C1 segment of cervical spinal cord (tissue), 14 donors: Measurements from ENCODE around the gene AHCYL2.
A peak's percentile ranks its signal among the peaks of the same experiment; 100 is the strongest.
"Not testable (repeated sequence)": the region's sequence is repeated elsewhere in the genome, so short reads cannot be mapped to it uniquely, and the experiment has no call there.

Experiments used
- DNase-seq, 14 donors: peaks; one replicate each; lab custom pipeline; 2025; lab: John Stamatoyannopoulos, UW

Gene AHCYL2

DNA sequence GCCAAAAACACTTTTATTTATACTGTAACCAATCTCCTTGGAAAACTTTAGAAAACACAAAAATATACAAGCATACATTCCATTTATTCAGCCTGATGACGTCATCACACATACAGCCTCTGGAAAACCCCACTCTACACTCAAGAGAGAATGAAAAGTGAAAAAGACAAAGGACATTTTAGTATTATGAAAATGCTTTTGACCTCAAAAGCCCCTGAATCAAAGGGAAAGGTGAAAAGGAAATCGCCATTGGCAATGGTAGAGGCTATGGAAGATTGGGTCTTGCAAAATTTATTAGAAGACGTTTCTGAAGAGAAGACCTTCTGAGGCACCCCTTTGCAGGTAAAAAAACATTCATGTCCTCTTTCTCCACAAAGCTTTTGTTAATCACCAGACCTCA is 126.5 kb downstream of the AHCYL2 start:
- no peak for DNase-seq

DNA sequence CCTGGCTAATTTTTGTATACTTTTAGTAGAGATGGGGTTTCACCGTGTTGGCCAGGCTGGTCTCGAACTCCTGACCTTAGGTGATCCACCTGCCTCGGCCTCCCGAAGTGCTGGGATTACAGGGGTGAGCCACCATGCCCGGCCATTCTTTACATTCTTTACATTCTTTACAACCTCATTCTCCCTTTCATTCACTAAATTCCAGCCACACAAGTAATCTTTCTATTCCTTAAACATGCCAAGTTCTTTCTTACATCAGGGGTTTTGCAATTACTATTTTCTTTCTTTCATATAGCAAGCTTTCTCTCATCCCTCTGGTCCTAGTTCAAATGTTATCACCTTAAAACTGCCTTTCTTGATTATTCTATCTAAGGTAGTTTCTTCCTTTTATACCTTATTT is 128.3 kb downstream of the AHCYL2 start:
- not testable (repeated sequence) for DNase-seq

DNA sequence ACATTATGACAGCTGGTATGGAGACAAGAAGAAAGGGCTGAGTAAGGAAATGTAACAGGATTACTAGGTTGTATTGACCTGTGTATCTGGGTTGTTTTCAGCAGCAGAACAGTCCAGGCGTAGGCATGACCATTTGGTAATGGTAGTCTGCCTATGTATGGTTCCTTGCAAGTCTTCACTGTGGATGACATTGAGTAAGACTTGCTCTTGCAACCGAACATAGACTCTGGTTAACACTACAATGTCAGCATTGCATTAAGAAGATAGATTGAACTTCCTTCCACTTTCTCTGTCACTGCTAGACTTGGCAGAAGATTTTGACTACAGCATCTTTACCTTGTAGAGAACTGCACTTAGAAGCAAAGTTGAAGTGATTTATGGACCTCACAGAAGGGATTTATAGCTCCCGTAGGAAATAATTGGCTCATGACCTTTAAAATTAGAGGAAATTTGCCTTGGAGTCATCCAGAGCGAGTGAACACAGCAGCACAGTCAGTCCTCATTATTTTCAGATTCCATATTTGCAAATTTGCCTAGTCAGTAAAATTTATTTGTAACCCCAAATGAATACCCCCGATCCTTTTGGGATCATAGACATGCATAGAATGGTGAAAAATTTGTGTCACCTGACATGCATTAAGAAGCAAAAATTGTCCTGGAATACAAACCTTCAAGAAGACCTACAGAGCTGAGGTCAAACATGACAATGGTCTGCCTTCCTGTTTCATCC is 129.8 kb downstream of the AHCYL2 start:
- DNase-seq = no peak

DNA sequence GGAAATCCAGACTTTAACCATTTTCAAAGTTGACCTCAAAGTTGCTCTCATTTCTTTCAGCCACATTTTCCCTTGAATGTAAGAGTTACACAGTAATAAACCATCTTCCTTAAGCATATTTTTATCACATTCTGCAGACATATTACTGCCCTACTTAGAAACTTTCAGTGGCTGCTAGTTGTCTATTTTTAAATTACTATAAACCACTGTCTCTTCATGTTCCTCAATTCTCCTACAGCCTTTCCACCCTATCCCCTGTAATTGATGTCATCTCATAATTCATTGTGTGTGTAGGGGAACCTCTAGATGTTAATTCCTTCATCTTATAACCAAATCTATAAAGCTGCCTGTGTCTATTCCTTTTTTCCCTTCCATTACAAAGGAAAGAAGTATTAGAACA is 131.3 kb downstream of the AHCYL2 start:
- DNase-seq = no peak

DNA sequence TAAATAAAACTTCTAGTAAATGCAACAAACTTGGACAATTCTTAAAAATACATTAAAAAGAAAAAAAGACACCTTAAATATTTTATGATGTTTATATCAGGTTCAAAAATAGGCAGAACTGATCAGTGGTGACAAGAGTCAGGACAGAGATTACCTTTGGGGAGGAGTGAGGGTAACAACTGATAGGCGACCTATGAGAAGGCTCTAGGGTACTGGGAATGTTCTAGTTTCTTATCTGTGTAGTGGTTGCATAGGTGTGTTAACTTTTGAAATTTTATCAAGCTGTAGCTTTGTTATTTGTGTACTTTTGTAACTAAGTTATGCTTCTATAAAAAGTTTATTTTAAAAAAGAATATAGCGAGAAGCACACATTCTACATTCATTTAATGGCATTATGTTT is 134.3 kb downstream of the AHCYL2 start:
- no peak for DNase-seq

DNA sequence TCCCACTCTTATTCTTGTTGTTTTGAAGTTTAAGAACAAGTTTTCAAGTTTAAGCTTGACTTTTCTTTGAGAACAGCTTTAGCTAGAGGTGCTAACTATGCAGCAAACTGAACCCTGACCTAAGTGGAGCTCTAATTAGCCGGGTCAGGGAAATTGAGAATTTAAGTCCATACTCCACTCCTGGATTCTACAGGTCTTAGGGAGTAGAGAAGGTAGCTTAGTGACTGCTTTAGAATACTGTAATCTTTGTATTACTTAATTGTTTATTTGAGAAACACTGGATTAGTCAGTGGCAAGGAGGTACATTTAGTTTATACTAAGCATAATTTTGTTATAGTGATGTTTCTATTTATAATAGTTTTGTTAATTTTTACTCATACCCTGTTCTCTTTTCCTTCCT is 134.8 kb downstream of the AHCYL2 start:
- DNase-seq = no peak

DNA sequence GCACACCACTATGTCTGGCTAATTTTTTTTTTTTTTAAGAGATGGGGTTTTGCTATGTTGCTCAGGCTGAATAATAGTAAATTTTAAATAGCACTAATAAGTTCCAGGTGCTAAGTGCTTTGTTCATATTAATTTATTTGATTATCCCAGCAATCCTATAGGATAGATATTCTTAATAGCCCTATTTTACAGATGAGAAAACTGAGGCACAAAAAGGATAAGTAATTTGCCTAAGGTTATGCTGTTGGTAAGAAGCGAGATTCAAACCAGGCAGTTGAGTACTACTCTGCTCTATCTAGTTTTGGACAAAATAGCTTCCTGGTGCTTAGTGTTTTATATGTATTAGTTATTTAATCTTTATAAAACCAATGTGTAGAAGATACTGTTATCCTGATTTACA is 136.9 kb downstream of the AHCYL2 start:
- no peak for DNase-seq

DNA sequence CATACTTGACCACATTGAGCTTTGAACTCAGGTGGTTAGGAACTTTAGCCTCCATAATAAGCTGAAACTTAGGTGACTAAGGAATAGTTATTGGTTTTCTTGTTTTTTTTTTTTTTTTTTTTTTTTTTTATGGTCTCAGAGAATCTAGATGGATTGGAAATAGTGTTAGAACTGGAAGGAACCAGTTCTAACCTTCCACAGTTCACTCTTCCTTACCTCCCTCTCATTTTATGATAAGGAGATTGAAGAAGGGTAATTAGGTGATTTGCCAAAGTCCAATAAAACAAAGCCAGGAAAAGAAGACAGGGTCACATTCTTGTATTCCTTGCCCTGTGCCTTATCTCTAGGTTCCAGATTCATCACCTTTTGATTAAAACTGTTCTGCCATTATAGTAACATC is 137.7 kb downstream of the AHCYL2 start:
- no peak for DNase-seq

DNA sequence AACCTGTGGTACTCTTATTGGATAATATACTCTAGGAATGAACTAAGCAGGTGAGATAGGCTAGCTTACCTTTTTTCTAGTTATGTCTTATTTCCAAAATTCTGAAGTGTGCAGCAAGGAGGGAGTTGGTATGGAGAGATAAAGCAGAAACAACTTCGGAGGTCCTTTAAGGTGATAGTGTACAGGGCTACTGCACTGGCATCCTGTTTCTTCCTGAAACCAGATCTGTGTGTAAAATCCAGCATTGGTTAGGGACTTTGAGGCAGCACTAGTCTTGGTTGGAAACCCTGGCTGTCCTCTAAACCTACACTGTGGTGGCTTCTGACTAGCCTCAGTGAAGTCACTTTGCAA is 142.5 kb downstream of the AHCYL2 start:
- no peak for DNase-seq

DNA sequence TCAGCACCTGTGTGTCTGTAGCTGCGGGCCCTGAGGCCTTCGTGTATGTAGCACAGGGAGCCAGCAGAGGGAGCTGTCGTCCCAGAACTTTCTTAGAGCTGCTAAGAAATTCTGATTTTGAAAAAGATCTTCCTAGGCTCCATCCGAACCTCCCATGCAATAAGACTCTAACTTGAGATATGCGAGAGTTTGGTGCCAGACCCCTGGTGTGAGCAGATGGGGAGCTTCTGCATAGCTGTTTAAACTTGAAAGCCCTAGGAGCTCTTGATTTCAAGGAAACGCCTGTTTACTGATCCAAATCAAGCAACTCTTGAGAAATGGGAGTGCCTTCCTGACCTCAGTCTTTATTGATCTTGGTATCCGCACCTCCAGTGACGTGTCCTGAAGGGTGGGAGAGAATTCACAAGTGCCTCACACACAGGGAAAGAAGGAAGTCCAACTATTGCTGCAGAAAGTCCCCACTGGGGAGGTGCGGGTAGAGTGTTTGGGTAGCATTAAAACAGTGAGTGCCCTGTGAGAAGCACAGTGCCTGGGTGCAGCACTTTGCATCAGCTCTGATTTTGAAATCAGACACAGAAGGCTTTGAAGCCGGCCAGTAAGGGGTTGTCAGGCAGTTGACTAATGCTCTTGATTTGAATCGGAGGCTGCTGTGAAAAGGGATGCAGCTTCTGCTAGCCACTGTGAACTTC is 143.0 kb downstream of the AHCYL2 start:
- peak in 13 of 14 donors; percentile 16 to 69 (median 47) for DNase-seq

DNA sequence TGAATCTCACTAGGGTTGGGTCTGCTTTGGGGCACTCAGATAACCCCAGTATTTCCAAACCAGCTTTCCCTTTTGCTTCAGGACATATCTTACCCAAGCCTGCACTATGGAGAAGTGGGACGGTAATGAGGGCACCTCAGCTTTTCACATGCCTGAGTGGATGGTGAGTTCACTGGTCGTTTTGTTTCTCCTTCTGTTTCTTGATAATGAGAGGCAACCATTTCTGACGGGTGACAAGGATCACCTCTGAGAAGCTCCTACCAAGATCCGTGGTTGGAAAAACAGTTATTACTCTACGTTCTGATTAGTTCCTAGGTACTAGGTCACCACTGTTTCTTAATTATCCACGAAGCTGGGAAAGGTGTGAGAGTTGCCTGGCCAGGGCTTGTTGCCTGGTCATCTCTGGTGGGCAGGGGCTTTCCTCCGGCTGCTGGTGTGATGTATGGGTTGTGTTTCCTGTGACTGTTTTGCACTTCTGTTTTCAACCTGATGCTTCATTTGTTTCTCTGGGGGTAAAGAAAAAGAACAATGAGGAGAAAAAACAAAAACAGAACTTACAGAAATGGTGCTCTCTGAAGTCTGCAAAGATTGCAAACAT is 143.7 kb downstream of the AHCYL2 start:
- DNase-seq = peak in 1 of 14 donors; percentile 35

DNA sequence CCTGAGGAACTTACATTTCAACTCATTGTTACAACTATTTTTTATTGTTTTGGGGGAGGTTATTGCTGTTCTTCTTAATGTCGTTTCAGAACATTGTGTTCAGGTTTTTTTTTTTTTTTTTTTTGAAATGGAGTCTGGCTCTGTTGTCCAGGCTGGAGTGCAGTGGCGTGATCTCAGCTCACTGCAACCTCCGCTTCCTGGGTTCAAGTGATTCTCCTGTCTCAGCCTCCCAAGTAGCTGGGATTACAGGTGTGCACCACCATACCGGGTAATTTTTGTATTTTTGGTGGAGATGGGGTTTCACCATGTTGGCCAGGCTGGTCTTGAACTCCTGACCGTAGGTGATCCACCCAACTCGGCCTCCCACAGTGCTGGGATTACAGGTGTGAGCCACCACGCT is 144.6 kb downstream of the AHCYL2 start:
- not testable (repeated sequence) for DNase-seq

DNA sequence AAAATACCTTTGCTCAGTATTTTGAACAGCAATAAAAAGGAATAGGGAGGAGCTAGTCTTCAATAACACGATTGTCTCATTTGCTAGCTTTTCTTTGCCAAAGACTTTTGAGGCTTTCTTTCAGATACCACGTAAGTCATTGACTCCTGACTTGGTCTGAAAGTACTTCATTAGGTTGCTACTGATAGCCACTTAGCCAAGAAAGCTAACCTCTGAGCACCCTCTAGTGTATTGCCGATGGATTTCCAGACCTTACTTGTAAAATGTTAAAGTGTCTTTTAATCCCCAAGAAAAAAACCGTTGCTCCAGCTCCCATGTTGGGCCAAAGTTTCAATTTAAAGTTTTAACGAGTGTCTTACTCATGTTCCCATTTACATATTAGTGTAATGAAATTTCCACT is 146.0 kb downstream of the AHCYL2 start:
- no peak for DNase-seq

DNA sequence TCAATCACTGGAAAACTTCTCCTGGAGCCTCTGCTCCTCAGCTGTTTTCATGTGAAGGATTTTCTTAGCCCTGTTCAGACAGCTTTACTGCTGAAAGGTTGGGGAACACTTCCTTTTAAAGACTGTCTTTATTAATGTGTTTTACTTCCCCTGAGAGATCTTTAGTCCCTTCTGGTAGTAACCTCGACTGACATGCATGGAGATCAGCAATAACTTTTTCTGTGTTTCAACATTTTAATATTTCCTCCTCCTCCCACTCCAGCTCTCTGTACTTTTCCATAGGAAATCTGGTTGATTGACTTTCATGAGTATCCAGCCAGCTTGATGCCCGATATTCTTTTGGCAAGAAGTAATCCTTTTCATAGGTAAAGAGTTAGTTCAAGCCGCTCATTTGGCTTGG is 146.7 kb downstream of the AHCYL2 start:
- no peak for DNase-seq

DNA sequence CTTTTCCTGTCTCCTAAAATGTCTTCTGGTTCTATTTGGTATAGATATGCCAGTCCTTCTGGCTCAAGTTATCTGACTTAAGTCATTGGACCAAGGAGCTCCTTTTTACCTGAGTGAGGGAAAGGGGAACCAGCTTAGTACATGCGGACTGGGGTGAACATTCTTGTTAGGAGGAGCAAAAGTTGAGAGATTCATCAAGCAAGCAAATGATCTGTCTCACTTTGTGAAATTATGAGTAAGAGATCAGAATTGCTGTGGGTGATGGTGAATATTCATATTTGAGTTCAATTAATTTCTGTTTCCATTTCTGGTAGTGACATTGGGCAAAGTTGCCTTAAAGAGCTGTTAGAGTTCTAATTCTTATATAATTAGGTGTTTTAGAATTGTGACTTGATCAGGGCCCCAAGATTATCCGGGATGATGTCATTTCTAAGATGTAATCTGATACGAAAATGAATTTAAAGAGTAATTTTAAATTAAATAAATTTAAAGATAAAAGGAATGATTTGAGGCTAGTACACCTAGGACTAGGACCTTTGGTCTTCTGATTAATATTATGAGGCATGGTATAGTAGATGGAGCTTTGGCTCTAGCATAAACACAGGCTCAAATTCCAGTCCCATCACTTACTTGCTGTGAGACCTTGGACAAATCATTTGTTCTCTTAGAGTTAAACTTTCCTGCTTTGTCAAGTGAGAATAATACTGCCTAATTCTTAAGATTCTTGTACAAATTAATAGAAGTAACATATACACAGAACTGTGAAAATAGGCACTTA is 149.0 kb downstream of the AHCYL2 start:
- no peak for DNase-seq

DNA sequence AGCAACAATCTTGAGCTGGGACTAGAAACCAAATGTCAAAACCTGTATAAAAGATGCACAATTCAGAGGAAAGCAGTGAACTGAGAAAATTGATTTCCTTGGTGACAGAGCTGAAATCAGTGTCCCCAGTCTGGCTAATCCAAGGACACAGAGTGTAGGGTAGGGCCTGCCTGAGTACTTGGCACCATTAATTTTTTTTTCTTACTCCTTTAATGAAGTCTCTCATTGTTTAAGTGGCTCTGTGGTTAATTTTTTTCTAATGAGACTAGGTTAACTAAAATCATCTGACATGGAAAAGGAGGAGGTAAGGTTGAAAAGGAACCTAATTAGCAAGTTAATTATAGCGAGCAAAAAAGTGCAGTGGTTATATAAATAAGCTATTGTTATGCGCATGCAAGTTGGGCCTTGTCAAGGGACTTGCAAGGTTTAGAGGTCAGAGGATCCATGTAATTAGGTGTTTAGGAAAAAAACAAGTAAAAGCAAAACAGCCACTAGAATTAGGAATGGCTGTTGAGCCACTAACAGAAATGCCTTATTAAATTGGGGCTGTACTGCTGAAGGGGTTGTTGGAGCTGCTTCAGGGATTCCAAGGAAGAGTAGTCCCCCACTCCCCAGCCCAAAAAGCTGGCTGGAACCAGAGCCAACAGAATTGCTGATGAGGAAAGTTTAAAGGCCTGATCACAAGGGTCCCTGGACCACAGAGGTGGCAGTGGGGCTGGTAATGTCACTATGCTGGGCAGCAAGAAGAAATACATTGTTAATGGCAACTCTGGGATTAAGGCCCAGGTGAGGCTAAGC is 150.5 kb downstream of the AHCYL2 start:
- DNase-seq = no peak

DNA sequence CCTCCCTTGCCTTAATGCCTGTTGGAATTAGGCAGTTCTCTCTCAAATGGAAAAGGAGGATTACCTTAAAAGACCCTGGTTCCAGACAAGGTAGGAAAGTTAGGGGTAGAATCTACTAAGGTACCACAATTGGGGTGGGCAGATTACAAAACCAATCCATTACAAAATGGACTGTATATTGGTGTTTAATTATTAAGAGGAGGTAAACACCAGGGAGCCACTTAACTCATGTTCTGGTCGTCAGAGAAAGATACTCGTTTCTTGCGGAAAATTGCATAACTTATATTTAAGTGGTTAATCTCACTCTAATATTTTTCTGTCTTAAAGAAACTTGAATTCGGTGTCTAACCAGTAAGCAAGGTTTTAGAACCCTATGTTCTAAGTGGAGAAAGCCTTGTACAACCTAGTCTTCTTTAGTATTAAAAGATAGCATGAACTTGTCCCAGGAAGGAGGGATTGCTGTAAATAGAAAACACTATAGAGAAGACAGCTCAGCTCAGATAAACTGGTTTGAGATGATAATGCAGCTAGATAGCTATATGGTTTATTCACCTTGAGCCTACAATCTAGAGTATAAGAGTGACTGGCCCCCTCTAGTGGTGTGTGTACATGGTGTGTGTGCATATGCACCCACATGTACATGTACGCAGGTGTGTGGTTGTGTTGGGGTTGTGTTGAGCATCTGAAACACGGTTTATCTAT is 151.4 kb downstream of the AHCYL2 start:
- DNase-seq = no peak

DNA sequence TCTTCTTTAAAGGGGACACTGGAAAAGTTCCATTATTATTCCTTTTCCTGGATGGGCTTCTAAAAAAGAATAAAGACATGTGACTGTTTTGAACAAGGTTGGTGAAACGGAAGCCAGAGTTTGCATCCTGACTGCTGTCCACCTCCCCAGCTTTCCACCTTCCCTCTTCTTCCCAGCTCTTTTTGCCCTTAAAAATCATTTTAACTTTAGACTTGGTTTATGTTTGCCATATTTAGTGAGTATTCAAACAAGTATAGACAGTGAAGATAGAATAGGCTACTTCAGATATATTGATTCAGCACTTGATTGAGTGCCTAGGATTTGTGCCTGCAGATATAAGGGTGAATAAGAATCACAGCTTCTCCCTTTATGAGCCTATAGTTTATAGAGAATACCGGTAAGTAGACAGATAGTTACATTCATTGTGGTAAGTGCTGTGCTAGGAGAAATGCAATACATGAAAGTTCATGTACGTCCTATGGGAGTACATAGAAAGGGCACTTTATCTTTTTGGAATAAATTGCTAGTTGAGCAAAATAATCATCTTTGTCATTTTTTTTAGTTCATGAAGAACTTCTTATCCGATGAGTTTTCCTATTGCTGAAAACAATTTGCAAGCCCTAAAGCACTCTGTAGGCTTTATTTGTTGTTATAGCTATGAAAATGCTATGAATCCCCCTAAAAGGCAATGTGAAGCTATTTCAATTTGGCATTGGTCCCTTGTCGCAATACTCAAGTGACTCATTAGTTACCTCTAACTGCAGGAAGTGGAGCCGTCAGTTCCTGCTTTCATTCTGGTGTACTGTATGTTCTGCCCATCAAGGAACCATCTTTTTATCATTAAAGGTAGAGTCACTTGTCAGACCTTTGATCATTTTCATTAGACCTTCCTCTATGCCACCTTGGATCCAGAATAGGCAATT is 152.2 kb downstream of the AHCYL2 start:
- no peak for DNase-seq

DNA sequence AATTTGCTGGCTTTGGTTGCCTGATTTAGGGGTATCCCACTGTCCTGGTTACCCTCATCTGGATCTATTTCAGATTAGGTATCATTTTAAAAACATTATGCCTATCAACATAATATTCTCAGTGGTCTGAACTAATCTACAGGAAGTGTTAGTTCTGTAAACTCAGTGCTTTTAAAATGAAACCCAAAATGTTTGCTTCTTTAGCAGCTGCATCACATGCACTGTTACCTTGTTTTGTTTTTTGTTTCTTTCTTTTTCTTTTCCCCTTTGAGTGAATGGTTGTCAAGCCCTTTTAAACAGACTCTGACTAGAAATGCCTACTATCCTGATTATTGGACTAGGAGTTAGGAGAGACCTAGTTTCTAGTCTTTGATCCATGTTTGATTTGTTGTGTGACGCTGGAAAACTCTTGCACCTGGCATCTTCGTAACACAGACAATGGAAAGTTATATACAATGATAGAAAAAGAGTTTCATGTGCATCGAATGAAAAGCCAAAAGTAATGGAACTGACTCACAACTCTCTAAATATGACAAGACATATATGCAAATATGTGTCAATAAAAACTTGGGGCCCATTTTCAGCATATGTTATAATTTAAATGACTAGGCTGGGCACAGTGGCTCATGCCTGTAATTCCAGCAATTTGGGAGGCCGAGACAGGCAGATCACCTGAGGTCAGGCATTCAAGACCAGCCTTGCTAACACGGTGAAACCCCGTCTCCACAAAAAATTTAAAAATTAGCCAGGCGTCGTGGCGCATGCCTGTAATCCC is 157.1 kb downstream of the AHCYL2 start:
- DNase-seq = no peak
